Measurements from ENCODE around the gene LHX3. TPM values are rescaled to one million over a fixed set of nuclear protein-coding genes. Genes with fewer than 3 reads are reported as not detected.

The LHX3 gene
- total and polyA plus RNA-seq, 2 of the 4 experiments (the other 2 are of a cell fraction) = not detected

DNA sequence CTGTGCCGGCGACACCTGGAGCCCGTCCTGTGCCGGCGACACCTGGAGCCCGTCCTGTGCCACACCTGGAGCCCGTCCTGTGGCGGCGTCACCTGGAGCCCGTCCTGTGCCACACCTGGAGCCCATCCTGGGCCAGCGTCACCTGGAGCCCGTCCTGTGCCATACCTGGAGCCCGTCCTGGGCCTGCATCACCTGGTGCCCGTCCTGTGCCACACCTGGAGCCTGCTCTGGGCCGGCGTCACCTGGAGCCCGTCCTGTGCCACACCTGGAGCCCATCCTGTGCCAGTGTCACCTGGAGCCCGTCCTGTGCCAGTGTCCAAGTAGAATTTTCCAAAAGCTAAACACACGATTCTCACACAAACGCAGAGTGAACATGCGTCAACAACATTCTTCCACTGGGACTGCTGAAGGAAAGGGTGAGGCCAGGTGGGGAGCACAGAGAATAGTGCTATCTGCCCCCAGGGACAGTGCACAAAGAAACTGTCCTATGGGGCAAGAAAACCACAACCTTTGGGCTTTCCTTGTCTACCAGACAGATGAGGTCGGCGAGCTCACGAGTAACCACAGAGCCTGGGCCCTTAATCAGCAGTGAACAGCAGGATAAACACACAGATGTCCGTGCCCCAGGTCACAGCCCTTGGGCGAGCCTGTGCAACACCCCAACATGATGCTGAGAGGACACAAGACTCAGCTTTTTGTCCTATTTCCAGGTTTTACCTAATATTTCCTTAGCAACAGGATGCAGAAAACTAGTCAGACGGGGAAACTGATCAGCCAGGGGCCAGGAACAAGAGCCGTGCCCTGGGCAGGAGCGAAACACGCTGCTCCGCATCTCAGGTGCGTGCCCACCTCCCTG, 32.8 kb upstream of the LHX3 start:
- peaks cover 11% of the 10 kb centered on the region for H3K9me1 ChIP-seq (ENCODE audit: insufficient read depth, low read length)
- no peak overlapping the region for H3K9ac ChIP-seq (ENCODE audit: low read depth, low read length)
- H2AK9ac ChIP-seq (replicated peaks; ENCODE audit: low read depth, low read length, poor library complexity) = no peak overlapping the region
- H3K56ac ChIP-seq (ENCODE audit: extremely low read depth, insufficient read depth, low read length) = no peak overlapping the region
- ChIA-PET POLR2A (ENCODE audit: unreplicated experiment) (no interaction called here), CTCF (no interaction called here)
- no peak overlapping the region for H3K4me3 ChIP-seq (ENCODE audit: insufficient read depth, low read depth, low read length)
- no peak overlapping the region for H3K23ac ChIP-seq (ENCODE audit: low read depth, low read length)
- no peaks in the 10 kb centered on the region for H3K4me1 ChIP-seq (ENCODE audit: control insufficient read depth, insufficient read depth, low read length)
- no peaks in the 10 kb centered on the region for H3K27me3 ChIP-seq (ENCODE audit: control insufficient read depth, insufficient read depth, low read length)
- intact Hi-C loops (cut with micrococcal nuclease) (no loop called here), dilution Hi-C loops (cut with HindIII; ENCODE audit: low sequenced_read_pairs, unreplicated experiment) (no loop called here), in situ Hi-C loops (cut with MboI; ENCODE audit: low sequenced_read_pairs) (no loop called here)
- no peak overlapping the region for H3K27ac ChIP-seq (ENCODE audit: insufficient read depth, low read length)
- H3K18ac ChIP-seq (ENCODE audit: low read depth, low read length) = no peak overlapping the region
- no TSS peak for BruUV-seq (replicated peaks)
- ATAC-seq (ENCODE audit: low read depth) = no peak
- H3K79me1 ChIP-seq (ENCODE audit: low read depth in 1 of 2, low read length in 2 of 2) = peaks cover 8 to 48% of the 10 kb centered on the region in 2 experiments; a peak in 3 of 4 replicates
- no peaks in the 10 kb centered on the region for H3K9me3 ChIP-seq (ENCODE audit: control insufficient read depth, insufficient read depth, low read length)
- H2AFZ ChIP-seq (replicated peaks; ENCODE audit: low read length, poor library complexity) = no peak overlapping the region
- no peak overlapping the region for H4K5ac ChIP-seq (ENCODE audit: low read depth, low read length)
- peaks cover 8% of the 10 kb centered on the region for H3K36me3 ChIP-seq (ENCODE audit: control insufficient read depth, insufficient read depth, low read length)
- peaks cover 47% of the 10 kb centered on the region for H4K20me1 ChIP-seq (ENCODE audit: insufficient read depth, low read length)
- no peak overlapping the region for H3K14ac ChIP-seq (replicated peaks; ENCODE audit: low read depth, low read length)
- DNase-seq = no peak
- no peak overlapping the region for H3K4ac ChIP-seq (ENCODE audit: low read depth, low read length)
- H2BK5ac ChIP-seq (ENCODE audit: low read depth, low read length, poor library complexity, severe bottlenecking) = no peak overlapping the region
- no peak overlapping the region for H2BK15ac ChIP-seq (ENCODE audit: low read depth, low read length)
- H2BK20ac ChIP-seq (ENCODE audit: low read depth, low read length) = no peak overlapping the region
- H2AK5ac ChIP-seq (ENCODE audit: low read depth, low read length) = no peak overlapping the region
- 87% methylated on average over 19 of the region's 32 CpGs; no CpG with 5 or more reads in 1 of the 2 experiments for WGBS, 2 experiments (ENCODE audit: extremely low coverage in 2 of 2, insufficient read length in 1 of 2)
- H2BK120ac ChIP-seq (ENCODE audit: low read depth, low read length) = no peak overlapping the region
- H3K4me2 ChIP-seq (ENCODE audit: low read depth, low read length) = no peak overlapping the region
- H4K8ac ChIP-seq (ENCODE audit: low read depth in 2 of 2, low read length in 2 of 2) = no peak overlapping the region
- H4K91ac ChIP-seq (ENCODE audit: insufficient read depth, low read depth, low read length) = no peak overlapping the region
- TF ChIP-seq MAZ (IDR thresholded peaks at IDR 0.05; ENCODE audit: borderline replicate concordance, low read depth, low read length) (no peak), RCOR1 (IDR thresholded peaks at IDR 0.05; ENCODE audit: insufficient replicate concordance, low read length) (no peak), FOS (IDR thresholded peaks at IDR 0.05; ENCODE audit: low read depth, low read length) (no peak), SMC3 (IDR thresholded peaks at IDR 0.05; ENCODE audit: low read depth, low read length) (no peak), BHLHE40 (IDR thresholded peaks at IDR 0.05; ENCODE audit: low read depth, low read length) (no peak), CEBPB (IDR thresholded peaks at IDR 0.05; ENCODE audit: low read depth, low read length) (no peak), NFE2L2 (IDR thresholded peaks at IDR 0.05; ENCODE audit: low read depth, low read length) (no peak), MAFK (IDR thresholded peaks at IDR 0.05; ENCODE audit: low read depth, low read length) (no peak), RFX5 (IDR thresholded peaks at IDR 0.05; ENCODE audit: low read depth, low read length) (no peak), MXI1 (IDR thresholded peaks at IDR 0.05; ENCODE audit: borderline replicate concordance, low read depth, low read length) (no peak), CHD1 (IDR thresholded peaks at IDR 0.05; ENCODE audit: low read depth, low read length) (no peak), RAD21 (IDR thresholded peaks at IDR 0.05; ENCODE audit: low read length) (no peak), POLR2A (IDR thresholded peaks at IDR 0.05; ENCODE audit: low read depth, low read length) (no peak)
- TF ChIP-seq, protein P1, sequence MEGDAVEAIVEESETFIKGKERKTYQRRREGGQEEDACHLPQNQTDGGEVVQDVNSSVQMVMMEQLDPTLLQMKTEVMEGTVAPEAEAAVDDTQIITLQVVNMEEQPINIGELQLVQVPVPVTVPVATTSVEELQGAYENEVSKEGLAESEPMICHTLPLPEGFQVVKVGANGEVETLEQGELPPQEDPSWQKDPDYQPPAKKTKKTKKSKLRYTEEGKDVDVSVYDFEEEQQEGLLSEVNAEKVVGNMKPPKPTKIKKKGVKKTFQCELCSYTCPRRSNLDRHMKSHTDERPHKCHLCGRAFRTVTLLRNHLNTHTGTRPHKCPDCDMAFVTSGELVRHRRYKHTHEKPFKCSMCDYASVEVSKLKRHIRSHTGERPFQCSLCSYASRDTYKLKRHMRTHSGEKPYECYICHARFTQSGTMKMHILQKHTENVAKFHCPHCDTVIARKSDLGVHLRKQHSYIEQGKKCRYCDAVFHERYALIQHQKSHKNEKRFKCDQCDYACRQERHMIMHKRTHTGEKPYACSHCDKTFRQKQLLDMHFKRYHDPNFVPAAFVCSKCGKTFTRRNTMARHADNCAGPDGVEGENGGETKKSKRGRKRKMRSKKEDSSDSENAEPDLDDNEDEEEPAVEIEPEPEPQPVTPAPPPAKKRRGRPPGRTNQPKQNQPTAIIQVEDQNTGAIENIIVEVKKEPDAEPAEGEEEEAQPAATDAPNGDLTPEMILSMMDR (conservative IDR thresholded peaks at IDR 0.05; ENCODE audit: low read depth, low read length) = no peak
- TF ChIP-seq, protein P2, sequence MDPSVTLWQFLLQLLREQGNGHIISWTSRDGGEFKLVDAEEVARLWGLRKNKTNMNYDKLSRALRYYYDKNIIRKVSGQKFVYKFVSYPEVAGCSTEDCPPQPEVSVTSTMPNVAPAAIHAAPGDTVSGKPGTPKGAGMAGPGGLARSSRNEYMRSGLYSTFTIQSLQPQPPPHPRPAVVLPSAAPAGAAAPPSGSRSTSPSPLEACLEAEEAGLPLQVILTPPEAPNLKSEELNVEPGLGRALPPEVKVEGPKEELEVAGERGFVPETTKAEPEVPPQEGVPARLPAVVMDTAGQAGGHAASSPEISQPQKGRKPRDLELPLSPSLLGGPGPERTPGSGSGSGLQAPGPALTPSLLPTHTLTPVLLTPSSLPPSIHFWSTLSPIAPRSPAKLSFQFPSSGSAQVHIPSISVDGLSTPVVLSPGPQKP (IDR thresholded peaks at IDR 0.05; ENCODE audit: borderline replicate concordance, low read depth, low read length) = no peak

Measured in IMR-90 (cell line).